Naive thymus-derived CD8-positive, alpha-beta T cell (primary cell): ENCODE data around the gene LMOD2. TPM values are rescaled to one million over a fixed set of nuclear protein-coding genes. Genes with fewer than 3 reads are reported as not detected.

Experiments used
- ATAC-seq, 2 donors: fragments of 150-1000 bp; cut with Tn5 transposase in 1 of 2; sonication (Bioruptor Pico), chemical (Tn5 transposase) in 1 of 2; 1 replicate in 1 of 2; 2 replicates in 1 of 2; pipeline ENCODE4 v1.10.0; 2021; ENCODE audit warnings: mild to moderate bottlenecking in 2 of 2, moderate library complexity in 2 of 2
- POLR2A ChIA-PET: fragments of 350-600 bp; sonication (Branson Sonifier 250); formaldehyde crosslinking; loops from one replicate; lab custom pipeline; 2021; ENCODE audit warnings: antibody characterized with exemption; lab: Charles Lee
- DNase-seq, 10 donors: peaks; one replicate each; pipeline versions ENCODE4 v3.0.0 to v3.0.0-alpha.2; 2020 to 2022
- H3K27ac Mint-ChIP-seq, 10 donors: one replicate each; pipeline ENCODE4 v1.8.0; 2020 to 2022; ENCODE audit warnings: mild to moderate bottlenecking in 10 of 10, mixed read lengths in 10 of 10, moderate library complexity in 4 of 10, inconsistent platforms in 1 of 10
- H3K27me3 Mint-ChIP-seq, 5 donors: one replicate each; pipeline ENCODE4 v1.8.0; 2021 to 2022; ENCODE audit warnings: mixed read lengths in 5 of 5
- H3K36me3 Mint-ChIP-seq, 3 donors: one replicate each; pipeline ENCODE4 v1.8.0; 2020 to 2022; ENCODE audit warnings: mixed read lengths in 3 of 3, mild to moderate bottlenecking in 2 of 3, inconsistent platforms in 1 of 3
- H3K4me1 Mint-ChIP-seq, 4 donors: one replicate each; pipeline ENCODE4 v1.8.0; 2021 to 2022; ENCODE audit warnings: mixed read lengths in 4 of 4
- H3K4me3 Mint-ChIP-seq, 10 donors: one replicate each; pipeline ENCODE4 v1.8.0; 2020 to 2022; ENCODE audit warnings: mild to moderate bottlenecking in 10 of 10, mixed read lengths in 10 of 10, moderate library complexity in 6 of 10, inconsistent platforms in 1 of 10
- H3K9me3 Mint-ChIP-seq, 9 donors: one replicate each; pipeline ENCODE4 v1.8.0; 2020 to 2022; ENCODE audit warnings: mixed read lengths in 9 of 9, mild to moderate bottlenecking in 3 of 9, inconsistent platforms in 1 of 9, moderate library complexity in 1 of 9
- polyA plus RNA-seq, 3 donors: library from polyadenylated mRNA; unstranded; fragments of 300-500 nt; fragmentation: Illumina TruSeq; gene quantifications; one replicate each; pipeline ENCODE4 v1.2.3, GENCODE V29; 2021
- total RNA-seq, 8 experiments: library from RNA in 2 of 8; stranded (reverse) in 2 of 8; gene quantifications; one replicate each; pipeline ENCODE4 v1.2.3 and lab custom pipeline; 2021 to 2026

The LMOD2 gene
- total and polyA plus RNA-seq, 5 experiments from 2014 or later: 0.06 to 0.23 (median 0.20) TPM; not detected in 2

DNA sequence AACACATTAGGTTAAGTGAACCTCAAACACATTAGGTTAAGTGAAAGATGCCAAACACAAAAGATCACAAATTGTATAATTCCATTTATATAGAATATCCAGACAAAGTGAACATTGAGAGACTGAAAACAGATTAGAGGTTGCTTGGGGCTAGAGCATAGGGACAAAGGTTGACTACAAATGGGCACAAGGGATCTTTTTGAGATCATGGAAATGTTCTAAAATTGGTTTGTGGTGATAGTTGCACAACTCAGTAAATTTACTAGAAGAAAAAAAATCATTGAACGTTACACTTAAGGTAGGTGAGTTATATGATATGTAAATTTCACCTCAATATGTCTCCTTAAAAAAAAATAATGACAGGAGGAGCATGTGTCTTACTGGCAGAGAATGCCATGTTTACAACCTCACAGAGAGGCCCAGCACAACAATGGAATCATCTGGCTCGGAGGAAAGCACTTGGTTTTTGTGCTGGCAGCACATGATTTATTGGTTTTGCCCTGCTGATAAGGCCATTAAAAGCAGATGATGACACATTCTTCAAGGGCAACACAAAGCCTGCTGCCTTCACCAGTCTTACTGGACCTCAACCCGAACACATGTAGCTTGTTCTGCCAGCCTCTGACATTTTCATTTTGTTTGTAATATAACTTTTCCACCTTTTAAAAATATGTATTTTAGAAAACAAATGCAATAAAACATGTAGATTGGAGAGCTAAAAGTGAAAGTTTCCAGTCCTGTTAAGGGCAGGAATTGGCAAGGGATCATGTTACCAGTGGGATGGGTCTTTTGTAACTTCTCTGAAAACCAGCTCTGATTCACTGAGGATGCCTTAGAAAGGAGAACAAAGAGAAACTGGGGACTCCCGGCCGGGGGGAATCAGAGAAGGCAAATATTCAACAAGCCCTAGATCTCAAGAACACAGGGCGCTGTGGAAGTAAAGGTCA, 11.9 kb upstream of the LMOD2 start:
- peaks cover 0 to 1% (median 0%) of the 10 kb centered on the region in 9 donors for H3K9me3 Mint-ChIP-seq
- H3K27ac Mint-ChIP-seq: no peak overlapping the region
- H3K4me1 Mint-ChIP-seq: no peaks in the 10 kb centered on the region
- no peaks in the 10 kb centered on the region for H3K36me3 Mint-ChIP-seq
- POLR2A ChIA-PET: no interaction called here
- no peak overlapping the region for H3K4me3 Mint-ChIP-seq
- H3K27me3 Mint-ChIP-seq: peaks cover 6 to 68% (median 17%) of the 10 kb centered on the region in 5 donors
- ATAC-seq: no peak
- no peak for DNase-seq

DNA sequence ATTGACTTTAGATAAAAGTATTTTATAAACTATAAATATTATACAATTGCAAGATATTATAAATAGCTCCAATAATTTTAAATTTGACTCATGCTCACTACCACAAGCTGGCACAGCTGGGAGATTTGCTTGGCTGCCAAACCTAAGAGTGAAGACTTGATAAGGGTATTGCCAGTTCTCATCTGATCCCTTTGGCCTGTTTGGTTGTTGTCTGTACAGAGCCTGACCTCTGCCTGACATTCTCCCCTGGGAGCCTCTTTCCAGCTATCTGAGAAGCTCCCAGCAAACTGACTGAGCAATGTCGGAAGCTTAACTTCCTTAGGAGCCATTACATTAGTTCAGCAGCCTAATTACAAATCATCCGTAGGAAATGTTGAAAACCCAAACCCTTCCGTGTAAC, 10.2 kb upstream of the LMOD2 start:
- no peak for ATAC-seq
- no peak overlapping the region for H3K27ac Mint-ChIP-seq
- H3K9me3 Mint-ChIP-seq: peaks cover 0 to 1% (median 0%) of the 10 kb centered on the region in 9 donors
- H3K36me3 Mint-ChIP-seq: no peaks in the 10 kb centered on the region
- H3K4me1 Mint-ChIP-seq: no peaks in the 10 kb centered on the region
- DNase-seq: no peak
- peaks cover 8 to 63% (median 15%) of the 10 kb centered on the region in 5 donors for H3K27me3 Mint-ChIP-seq
- H3K4me3 Mint-ChIP-seq: no peak overlapping the region
- POLR2A ChIA-PET: no interaction called here

DNA sequence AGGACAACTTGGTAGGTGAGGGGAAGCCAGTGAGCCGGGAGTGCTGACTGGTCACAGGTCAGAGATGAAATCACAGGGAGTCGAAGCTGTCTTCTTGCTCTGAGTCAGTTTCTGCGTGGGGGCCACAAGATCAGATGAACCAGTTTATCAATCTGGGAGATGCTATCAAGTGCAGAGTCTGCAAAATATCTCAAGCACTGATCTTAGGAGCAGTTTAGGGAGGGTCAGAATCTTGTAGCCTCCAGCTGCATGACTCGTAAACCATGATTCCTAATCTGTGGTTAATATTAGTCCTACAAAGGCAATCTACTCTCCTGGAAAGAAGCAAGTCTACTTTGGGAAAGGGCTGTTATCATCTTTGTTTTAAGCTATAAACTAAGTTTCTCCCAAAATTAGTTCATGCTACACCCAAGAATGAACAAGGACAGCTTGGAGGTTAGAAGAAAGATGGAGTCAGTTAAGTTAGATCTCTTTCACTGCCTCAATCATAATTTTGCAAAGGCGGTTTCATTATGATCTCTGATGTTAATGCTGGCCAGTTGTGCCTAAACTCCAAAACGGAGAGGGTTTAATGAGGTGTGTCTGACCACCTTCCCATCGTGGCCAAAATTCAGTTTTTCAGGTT, 8.4 kb upstream of the LMOD2 start:
- no peak for ATAC-seq
- Mint-ChIP-seq H3K27ac (no peak overlapping the region), H3K4me3 (no peak overlapping the region), H3K27me3 (peaks cover 6 to 46% (median 11%) of the 10 kb centered on the region in 5 donors), H3K9me3 (peaks cover 0 to 1% (median 0%) of the 10 kb centered on the region in 9 donors), H3K4me1 (no peaks in the 10 kb centered on the region), H3K36me3 (no peaks in the 10 kb centered on the region)
- no peak for DNase-seq
- POLR2A ChIA-PET: no interaction called here

DNA sequence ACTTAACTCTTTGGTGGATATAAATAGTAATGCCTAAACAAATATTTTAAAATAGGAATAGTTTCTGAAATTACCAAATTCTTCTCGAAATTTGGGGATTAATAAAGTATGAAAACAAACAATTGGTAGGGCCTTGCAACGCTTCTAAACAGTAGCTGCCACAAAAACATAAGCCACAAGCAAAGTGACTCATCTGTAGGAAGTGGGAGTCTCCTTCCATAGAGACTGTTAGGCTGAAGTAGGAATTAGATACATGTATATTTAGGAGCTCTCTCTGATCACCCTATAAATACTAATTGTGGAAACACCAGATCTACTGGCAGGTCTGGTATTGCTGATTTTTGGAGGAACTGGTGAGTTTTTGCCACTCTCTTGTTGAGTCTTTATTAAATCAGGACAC, 5.7 kb upstream of the LMOD2 start:
- H3K4me1 Mint-ChIP-seq: no peaks in the 10 kb centered on the region
- peaks cover 4 to 23% (median 9%) of the 10 kb centered on the region in 5 donors for H3K27me3 Mint-ChIP-seq
- no peaks in the 10 kb centered on the region for H3K36me3 Mint-ChIP-seq
- no peaks in the 10 kb centered on the region for H3K9me3 Mint-ChIP-seq
- ATAC-seq: no peak
- POLR2A ChIA-PET: no interaction called here
- no peak overlapping the region for H3K27ac Mint-ChIP-seq
- DNase-seq: no peak
- no peak overlapping the region for H3K4me3 Mint-ChIP-seq

DNA sequence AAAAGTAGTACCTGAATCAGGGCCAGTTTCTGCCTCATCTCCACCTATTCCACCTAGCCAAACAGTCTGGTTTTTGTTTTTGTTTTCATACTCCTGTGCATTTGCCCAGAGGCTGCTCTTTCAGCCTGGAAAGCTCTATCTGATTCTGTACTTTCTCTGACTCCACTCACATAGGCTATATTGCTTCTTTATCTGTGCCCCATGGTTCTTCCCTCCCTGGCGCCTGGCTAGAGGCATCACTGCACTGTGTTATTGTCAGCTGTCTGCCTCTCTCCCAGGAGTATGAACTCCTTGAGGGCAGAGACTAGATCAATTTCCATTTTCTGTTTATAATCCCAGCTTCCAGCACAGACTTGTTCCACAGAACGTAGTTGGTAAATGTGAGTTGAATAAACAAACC, 5.1 kb upstream of the LMOD2 start:
- DNase-seq (no peak), ATAC-seq (no peak)
- Mint-ChIP-seq H3K9me3 (no peaks in the 10 kb centered on the region), H3K4me1 (no peaks in the 10 kb centered on the region), H3K27me3 (peaks cover 1 to 23% (median 9%) of the 10 kb centered on the region in 5 donors), H3K4me3 (no peak overlapping the region), H3K27ac (no peak overlapping the region), H3K36me3 (no peaks in the 10 kb centered on the region)
- POLR2A ChIA-PET: no interaction called here

DNA sequence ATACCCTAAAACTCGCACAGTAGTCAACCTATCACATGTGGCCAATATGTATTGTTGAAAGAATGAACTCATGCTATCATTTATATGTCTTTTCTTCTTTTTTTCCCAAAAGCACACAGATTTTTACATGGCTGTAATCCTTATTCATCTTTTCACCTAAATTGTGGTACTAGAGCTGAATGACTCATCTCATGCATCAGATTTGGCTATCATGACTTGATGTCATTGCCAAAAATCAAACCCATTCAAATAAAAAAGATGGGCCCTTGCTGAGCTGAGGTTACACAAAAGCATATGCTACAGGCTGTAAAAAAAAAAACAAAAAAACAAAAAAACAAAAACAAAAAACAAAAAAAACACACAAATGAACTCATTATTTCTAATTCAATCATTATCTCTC, 3.3 kb upstream of the LMOD2 start:
- no peak overlapping the region for H3K4me3 Mint-ChIP-seq
- POLR2A ChIA-PET: no interaction called here
- ATAC-seq: no peak
- no peaks in the 10 kb centered on the region for H3K9me3 Mint-ChIP-seq
- DNase-seq: no peak
- no peak overlapping the region for H3K27ac Mint-ChIP-seq
- no peaks in the 10 kb centered on the region for H3K4me1 Mint-ChIP-seq
- peaks cover 1 to 14% (median 9%) of the 10 kb centered on the region in 5 donors for H3K27me3 Mint-ChIP-seq
- H3K36me3 Mint-ChIP-seq: no peaks in the 10 kb centered on the region

DNA sequence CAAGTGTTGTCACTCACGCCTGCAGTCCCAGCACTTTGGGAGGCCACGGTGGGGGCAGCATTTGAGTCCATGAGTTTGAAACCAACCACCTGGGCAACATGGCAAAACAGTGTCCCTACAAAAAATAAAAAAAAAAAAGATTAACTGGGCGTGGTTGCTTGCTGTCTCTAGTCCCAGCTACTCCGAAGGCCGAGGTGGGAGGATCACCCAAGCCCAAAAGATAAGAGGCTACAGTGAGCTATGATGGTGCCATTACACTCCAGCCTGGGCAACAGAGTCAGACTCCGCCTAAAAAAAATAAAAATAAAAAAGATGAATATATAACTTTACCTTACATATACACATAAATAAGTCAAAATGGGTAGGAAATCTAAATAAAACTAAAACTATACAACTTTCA, 2.5 kb upstream of the LMOD2 start:
- Mint-ChIP-seq H3K4me3 (no peak overlapping the region), H3K9me3 (peaks cover 0 to 1% (median 0%) of the 10 kb centered on the region in 9 donors), H3K27ac (no peak overlapping the region), H3K27me3 (peaks cover 1 to 12% (median 8%) of the 10 kb centered on the region in 5 donors), H3K36me3 (no peaks in the 10 kb centered on the region), H3K4me1 (no peaks in the 10 kb centered on the region)
- POLR2A ChIA-PET: no interaction called here
- ATAC-seq (no peak), DNase-seq (no peak)

DNA sequence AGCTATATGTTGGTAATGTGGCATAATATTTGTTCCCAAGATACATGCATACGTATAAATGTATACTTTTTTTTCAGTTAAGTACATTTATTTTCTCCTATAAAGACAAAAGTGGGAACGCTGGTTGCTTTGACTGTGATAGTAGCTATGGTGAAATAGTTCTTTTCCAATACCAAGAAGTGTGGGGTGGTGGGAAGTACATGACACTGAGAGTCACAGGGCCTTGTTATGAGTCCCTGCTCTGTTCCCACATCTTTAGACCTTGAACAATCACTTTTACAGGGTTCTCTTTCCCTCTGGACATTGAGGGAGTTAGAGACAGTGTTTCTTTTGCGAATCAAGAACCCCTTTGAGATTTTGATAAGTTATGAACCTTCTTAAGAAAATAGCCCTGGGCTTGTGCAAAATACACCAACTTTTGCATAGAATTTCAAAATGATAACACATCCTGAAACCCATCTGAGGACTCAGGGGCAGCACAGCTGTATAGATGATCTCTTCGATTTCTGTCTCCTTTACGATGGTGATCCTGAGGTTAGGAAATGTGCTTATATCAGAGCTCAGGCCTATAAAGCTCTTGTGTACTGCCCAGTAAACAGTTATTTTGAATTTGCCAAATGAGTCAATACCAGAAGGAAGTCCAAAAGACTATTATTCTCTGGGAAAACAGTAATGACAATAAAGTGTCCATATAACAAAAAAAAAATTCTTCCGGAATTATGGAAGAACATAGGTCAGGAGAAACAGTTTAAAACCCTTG, 1.1 kb downstream of the LMOD2 start:
- Mint-ChIP-seq H3K36me3 (peaks cover 0 to 2% (median 0%) of the 10 kb centered on the region in 3 donors), H3K9me3 (peaks cover 0 to 2% (median 0%) of the 10 kb centered on the region in 9 donors), H3K4me3 (no peak overlapping the region), H3K27me3 (peaks cover 8 to 37% (median 16%) of the 10 kb centered on the region in 5 donors), H3K4me1 (no peaks in the 10 kb centered on the region), H3K27ac (no peak overlapping the region)
- POLR2A ChIA-PET: interaction anchor here (0.6 kb wide), 1 partner anchor 103 kb away, joined by 3 read pairs; no protein-coding TSS in a partner anchor
- ATAC-seq (no peak), DNase-seq (no peak)

DNA sequence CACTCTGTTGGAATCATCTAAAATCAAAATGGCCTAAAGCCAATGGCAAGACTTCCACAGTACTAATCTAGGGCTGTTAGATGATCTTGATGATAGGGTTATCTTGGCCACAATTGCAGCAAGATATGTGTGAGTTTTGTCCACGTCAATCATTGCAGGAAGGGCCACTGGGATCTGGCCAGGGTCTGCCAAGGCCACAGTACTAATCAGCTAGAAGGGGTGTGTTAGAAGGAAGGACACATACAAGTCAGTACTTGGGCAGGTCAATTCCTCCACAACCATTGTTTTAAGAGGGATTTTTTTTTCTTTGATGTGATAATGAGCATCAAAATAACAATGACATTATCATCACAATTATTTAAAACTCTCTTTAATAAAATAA, 1.6 kb downstream of the LMOD2 start:
- H3K36me3 Mint-ChIP-seq: peaks cover 0 to 5% (median 0%) of the 10 kb centered on the region in 3 donors
- peaks cover 0 to 2% (median 0%) of the 10 kb centered on the region in 9 donors for H3K9me3 Mint-ChIP-seq
- DNase-seq: no peak
- no peak overlapping the region for H3K4me3 Mint-ChIP-seq
- no peaks in the 10 kb centered on the region for H3K4me1 Mint-ChIP-seq
- H3K27ac Mint-ChIP-seq: no peak overlapping the region
- no peak for ATAC-seq
- POLR2A ChIA-PET: no interaction called here
- H3K27me3 Mint-ChIP-seq: peaks cover 9 to 43% (median 22%) of the 10 kb centered on the region in 5 donors

DNA sequence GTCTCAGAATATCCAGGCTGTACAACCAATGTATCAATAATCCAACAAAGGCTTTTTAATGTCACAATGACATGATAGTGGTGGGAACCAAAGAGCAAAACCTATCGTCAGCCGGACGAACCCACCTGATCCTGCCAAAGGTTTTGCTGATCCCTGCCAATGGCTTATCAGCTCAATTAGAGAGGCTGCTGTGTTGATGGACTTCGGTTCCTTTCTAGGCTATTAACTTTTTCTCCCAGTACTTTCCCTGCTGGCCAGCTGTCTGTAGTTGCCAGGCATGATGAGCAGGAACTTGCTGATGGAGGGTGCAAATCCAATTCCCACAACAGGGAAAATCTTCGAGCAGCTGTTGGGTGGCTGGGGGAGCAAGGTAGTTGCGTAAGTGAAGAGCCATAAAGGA, 2.4 kb downstream of the LMOD2 start:
- H3K36me3 Mint-ChIP-seq: peaks cover 0 to 5% (median 0%) of the 10 kb centered on the region in 3 donors
- no peak overlapping the region for H3K27ac Mint-ChIP-seq
- no peak overlapping the region for H3K4me3 Mint-ChIP-seq
- POLR2A ChIA-PET: no interaction called here
- DNase-seq: no peak
- peaks cover 0 to 1% (median 0%) of the 10 kb centered on the region in 4 donors for H3K4me1 Mint-ChIP-seq
- H3K27me3 Mint-ChIP-seq: peaks cover 13 to 50% (median 27%) of the 10 kb centered on the region in 5 donors
- ATAC-seq: no peak
- peaks cover 0 to 2% (median 0%) of the 10 kb centered on the region in 9 donors for H3K9me3 Mint-ChIP-seq

DNA sequence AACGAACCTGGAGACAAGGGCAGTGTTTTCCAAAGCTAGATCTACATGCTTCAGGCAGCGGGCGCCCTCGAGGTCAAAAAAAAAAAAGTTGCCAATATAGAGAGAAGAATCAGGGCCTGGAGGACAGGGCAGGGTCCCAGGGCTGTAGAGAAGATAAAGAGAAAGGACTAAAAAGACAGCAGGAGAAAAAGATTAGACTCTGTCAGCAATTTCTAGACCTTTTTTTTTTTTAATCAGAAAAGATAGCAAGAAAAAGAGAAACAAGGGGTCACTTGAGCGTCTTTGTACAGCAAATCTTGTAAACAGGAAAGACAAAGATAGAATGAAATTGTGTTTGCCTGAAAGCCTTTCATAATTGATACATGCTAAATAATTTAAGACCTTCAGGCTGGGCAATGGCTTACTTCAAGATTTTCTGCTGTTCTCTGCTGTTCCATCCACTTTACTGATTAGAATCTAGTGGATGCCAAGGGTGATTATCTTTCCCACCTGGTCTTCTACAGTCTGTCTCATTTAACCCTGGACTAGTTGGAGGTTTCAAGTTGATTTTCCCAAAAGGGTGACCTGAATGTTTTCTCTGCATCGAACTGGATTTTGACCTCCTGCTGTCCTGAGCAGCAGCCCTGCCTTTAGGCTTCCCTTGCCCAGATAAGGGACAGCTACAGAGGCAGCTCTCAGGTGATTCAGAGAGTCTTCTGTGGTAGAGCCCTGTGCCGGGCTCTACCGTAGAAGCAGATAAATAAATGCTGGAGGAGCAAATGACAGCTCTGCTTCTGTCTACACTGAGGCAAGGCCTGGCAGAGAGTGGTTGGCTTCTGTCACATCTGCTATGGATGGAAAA, 5.1 kb downstream of the LMOD2 start:
- ATAC-seq (no peak), DNase-seq (no peak)
- POLR2A ChIA-PET: no interaction called here
- Mint-ChIP-seq H3K9me3 (peaks cover 0 to 2% (median 0%) of the 10 kb centered on the region in 9 donors), H3K4me3 (no peak overlapping the region), H3K4me1 (peaks cover 0 to 1% (median 0%) of the 10 kb centered on the region in 4 donors), H3K27ac (no peak overlapping the region), H3K27me3 (peaks cover 15 to 65% (median 33%) of the 10 kb centered on the region in 5 donors), H3K36me3 (peaks cover 0 to 5% (median 0%) of the 10 kb centered on the region in 3 donors)

DNA sequence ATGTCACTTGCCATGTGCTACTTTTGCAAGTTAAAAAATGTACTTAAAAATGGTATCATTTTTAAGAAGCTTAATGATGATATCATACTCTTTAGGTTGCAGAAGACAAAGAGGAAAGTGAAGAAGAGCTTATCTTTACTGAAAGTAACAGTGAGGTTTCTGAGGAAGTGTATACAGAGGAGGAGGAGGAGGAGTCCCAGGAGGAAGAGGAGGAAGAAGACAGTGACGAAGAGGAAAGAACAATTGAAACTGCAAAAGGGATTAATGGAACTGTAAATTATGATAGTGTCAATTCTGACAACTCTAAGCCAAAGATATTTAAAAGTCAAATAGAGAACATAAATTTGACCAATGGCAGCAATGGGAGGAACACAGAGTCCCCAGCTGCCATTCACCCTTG, 6.1 kb downstream of the LMOD2 start:
- Mint-ChIP-seq H3K4me3 (no peak overlapping the region), H3K27ac (no peak overlapping the region), H3K4me1 (peaks cover 0 to 1% (median 0%) of the 10 kb centered on the region in 4 donors), H3K9me3 (peaks cover 0 to 2% (median 0%) of the 10 kb centered on the region in 9 donors), H3K27me3 (peaks cover 15 to 65% (median 33%) of the 10 kb centered on the region in 5 donors), H3K36me3 (peaks cover 0 to 5% (median 0%) of the 10 kb centered on the region in 3 donors)
- ATAC-seq (no peak), DNase-seq (no peak)
- POLR2A ChIA-PET: no interaction called here
